ENCODE measurements around the gene HCST.

Gene HCST

DNA sequence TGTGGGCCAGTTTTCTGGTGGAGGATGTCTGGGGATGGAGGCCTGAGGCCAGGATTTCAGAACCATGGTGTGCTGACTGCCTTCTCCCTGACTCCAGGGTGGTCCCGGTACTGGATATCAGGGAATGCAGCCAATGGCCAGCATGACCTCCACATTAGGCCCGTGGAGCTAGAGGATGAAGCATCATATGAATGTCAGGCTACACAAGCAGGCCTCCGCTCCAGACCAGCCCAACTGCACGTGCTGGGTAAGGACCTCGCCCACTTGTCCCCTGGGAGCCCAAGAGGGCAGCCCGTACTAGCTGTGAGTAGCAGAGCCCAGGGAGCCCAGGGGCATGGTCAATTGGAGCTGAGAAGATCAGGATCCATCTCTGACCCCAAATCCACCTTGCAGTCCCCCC is 44.0 kb upstream of the HCST start:
- H3K23ac ChIP-seq (ENCODE audit: low read length in 2 of 2): no peak overlapping the region
- no peak overlapping the region for H3K27ac ChIP-seq (ENCODE audit: low read length, poor library complexity, severe bottlenecking)
- H3K18ac ChIP-seq (ENCODE audit: low read depth in 1 of 2, low read length in 2 of 2): no peak overlapping the region
- H2AK5ac ChIP-seq (ENCODE audit: low read length, severe bottlenecking): no peak overlapping the region
- H3K9ac ChIP-seq (ENCODE audit: low read length): no peak overlapping the region
- no peak overlapping the region for H3K4me2 ChIP-seq (ENCODE audit: low read length, poor library complexity, severe bottlenecking)
- H2BK15ac ChIP-seq (ENCODE audit: low read depth, poor library complexity, severe bottlenecking): no peak overlapping the region
- H3K4ac ChIP-seq (ENCODE audit: low read depth in 1 of 2, low read length in 2 of 2): no peak overlapping the region
- H3K27me3 ChIP-seq (ENCODE audit: control insufficient read depth in 1 of 2, insufficient read depth in 1 of 2, low read length in 2 of 2): peaks cover 87 to 91% of the 10 kb centered on the region in 2 experiments
- H2AFZ ChIP-seq (ENCODE audit: low read depth, low read length): no peak overlapping the region
- no peak overlapping the region for H3K4me3 ChIP-seq (ENCODE audit: insufficient read depth in 1 of 2, low read depth in 1 of 2, low read length in 2 of 2)
- no peak overlapping the region for H2BK12ac ChIP-seq (ENCODE audit: low read length in 2 of 2)
- no peaks in the 10 kb centered on the region for H3K9me3 ChIP-seq (ENCODE audit: control insufficient read depth, low read length)
- no peak overlapping the region for H4K8ac ChIP-seq (ENCODE audit: low read length)
- H3K4me1 ChIP-seq (ENCODE audit: control insufficient read depth, insufficient read depth, low read depth, low read length): peaks cover 20% of the 10 kb centered on the region
- H3K79me1 ChIP-seq (replicated peaks; ENCODE audit: low read length, poor library complexity, severe bottlenecking): no peaks in the 10 kb centered on the region
- H2BK5ac ChIP-seq (ENCODE audit: low read depth, low read length, poor library complexity, severe bottlenecking): no peak overlapping the region
- no peaks in the 10 kb centered on the region for H3K36me3 ChIP-seq (ENCODE audit: control insufficient read depth in 1 of 2, insufficient read depth in 2 of 2, low read depth in 1 of 2, low read length in 2 of 2)
- DNase-seq: no peak
- H2BK120ac ChIP-seq (ENCODE audit: low read depth, low read length): no peak overlapping the region
- peak overlapping the region; percentile 21 for H4K91ac ChIP-seq (ENCODE audit: low read length)
- 74% methylated on average over 6 of the region's 6 CpGs for WGBS
- no peak overlapping the region for H3K14ac ChIP-seq (ENCODE audit: low read length in 2 of 2)

DNA sequence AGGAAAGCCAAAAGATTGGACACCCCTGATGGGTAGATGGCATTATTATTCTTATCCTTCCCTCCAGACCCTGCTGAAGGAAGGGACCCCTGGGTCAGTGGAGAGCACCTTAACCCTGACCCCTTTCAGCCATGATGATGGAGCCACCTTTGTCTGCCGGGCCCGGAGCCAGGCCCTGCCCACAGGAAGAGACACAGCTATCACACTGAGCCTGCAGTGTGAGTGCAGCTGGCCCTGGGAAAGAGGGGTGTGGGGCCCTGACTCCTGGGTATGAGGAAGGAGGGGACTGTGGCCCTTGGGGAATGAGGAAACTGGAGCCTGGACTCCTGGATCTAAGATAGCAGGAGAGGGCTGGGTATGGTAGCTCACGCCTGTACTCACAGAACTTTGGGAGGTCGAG is 42.9 kb upstream of the HCST start:
- Histone ChIP-seq H2AFZ (ENCODE audit: low read depth, low read length) (no peak overlapping the region), H3K23ac (ENCODE audit: low read length in 2 of 2) (no peak overlapping the region), H2BK15ac (ENCODE audit: low read depth, poor library complexity, severe bottlenecking) (no peak overlapping the region), H2BK5ac (ENCODE audit: low read depth, low read length, poor library complexity, severe bottlenecking) (no peak overlapping the region), H3K4me1 (ENCODE audit: control insufficient read depth, insufficient read depth, low read depth, low read length) (peaks cover 20% of the 10 kb centered on the region), H3K79me1 (replicated peaks; ENCODE audit: low read length, poor library complexity, severe bottlenecking) (no peaks in the 10 kb centered on the region), H2BK12ac (ENCODE audit: low read length in 2 of 2) (no peak overlapping the region), H3K18ac (ENCODE audit: low read depth in 1 of 2, low read length in 2 of 2) (no peak overlapping the region), H4K8ac (ENCODE audit: low read length) (no peak overlapping the region), H2BK120ac (ENCODE audit: low read depth, low read length) (no peak overlapping the region), H3K27me3 (ENCODE audit: control insufficient read depth in 1 of 2, insufficient read depth in 1 of 2, low read length in 2 of 2) (peaks cover 86 to 93% of the 10 kb centered on the region in 2 experiments), H3K4me3 (ENCODE audit: insufficient read depth in 1 of 2, low read depth in 1 of 2, low read length in 2 of 2) (no peak overlapping the region), H2AK5ac (ENCODE audit: low read length, severe bottlenecking) (no peak overlapping the region), H4K91ac (ENCODE audit: low read length) (no peak overlapping the region), H3K4ac (ENCODE audit: low read depth in 1 of 2, low read length in 2 of 2) (no peak overlapping the region), H3K14ac (ENCODE audit: low read length in 2 of 2) (no peak overlapping the region), H3K9me3 (ENCODE audit: control insufficient read depth, low read length) (no peaks in the 10 kb centered on the region), H3K36me3 (ENCODE audit: control insufficient read depth in 1 of 2, insufficient read depth in 2 of 2, low read depth in 1 of 2, low read length in 2 of 2) (no peaks in the 10 kb centered on the region), H3K27ac (ENCODE audit: low read length, poor library complexity, severe bottlenecking) (no peak overlapping the region), H3K4me2 (ENCODE audit: low read length, poor library complexity, severe bottlenecking) (no peak overlapping the region), H3K9ac (ENCODE audit: low read length) (no peak overlapping the region)
- 75% methylated on average over 4 of the region's 4 CpGs for WGBS
- no peak for DNase-seq

DNA sequence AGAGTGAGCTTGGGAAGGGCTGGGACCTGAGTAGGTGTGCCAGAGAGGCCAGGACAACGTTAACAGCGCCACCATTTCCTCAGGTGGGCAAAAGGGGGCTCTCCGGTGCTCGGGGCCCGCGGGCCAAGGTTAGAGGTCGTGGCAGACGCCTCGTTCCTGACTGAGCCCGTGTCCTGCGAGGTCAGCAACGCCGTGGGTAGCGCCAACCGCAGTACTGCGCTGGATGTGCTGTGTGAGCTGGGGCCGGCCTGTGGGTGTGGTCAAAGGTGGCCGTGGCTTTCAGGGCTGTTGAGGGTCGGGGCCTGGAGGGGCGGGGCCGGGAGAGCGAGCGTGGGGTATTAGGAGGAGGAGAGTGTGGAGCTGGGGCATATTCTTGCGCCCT is 41.9 kb upstream of the HCST start:
- Histone ChIP-seq H3K4ac (ENCODE audit: low read depth in 1 of 2, low read length in 2 of 2) (no peak overlapping the region), H3K18ac (ENCODE audit: low read depth in 1 of 2, low read length in 2 of 2) (no peak overlapping the region), H2BK12ac (ENCODE audit: low read length in 2 of 2) (no peak overlapping the region), H3K4me3 (ENCODE audit: insufficient read depth in 1 of 2, low read depth in 1 of 2, low read length in 2 of 2) (no peak overlapping the region), H3K9me3 (ENCODE audit: control insufficient read depth, low read length) (no peaks in the 10 kb centered on the region), H3K27ac (ENCODE audit: low read length, poor library complexity, severe bottlenecking) (no peak overlapping the region), H3K4me2 (ENCODE audit: low read length, poor library complexity, severe bottlenecking) (no peak overlapping the region), H4K91ac (ENCODE audit: low read length) (peak overlapping the region; percentile 27), H3K36me3 (ENCODE audit: control insufficient read depth in 1 of 2, insufficient read depth in 2 of 2, low read depth in 1 of 2, low read length in 2 of 2) (no peaks in the 10 kb centered on the region), H3K23ac (ENCODE audit: low read length in 2 of 2) (no peak overlapping the region), H2BK120ac (ENCODE audit: low read depth, low read length) (no peak overlapping the region), H3K27me3 (ENCODE audit: control insufficient read depth in 1 of 2, insufficient read depth in 1 of 2, low read length in 2 of 2) (peaks cover 83 to 88% of the 10 kb centered on the region in 2 experiments), H3K4me1 (ENCODE audit: control insufficient read depth, insufficient read depth, low read depth, low read length) (peaks cover 20% of the 10 kb centered on the region), H2BK15ac (ENCODE audit: low read depth, poor library complexity, severe bottlenecking) (no peak overlapping the region), H2AK5ac (ENCODE audit: low read length, severe bottlenecking) (no peak overlapping the region), H3K14ac (ENCODE audit: low read length in 2 of 2) (peak overlapping the region in 1 of 2 experiments; percentile 22), H2AFZ (ENCODE audit: low read depth, low read length) (no peak overlapping the region), H3K9ac (ENCODE audit: low read length) (no peak overlapping the region), H4K8ac (ENCODE audit: low read length) (no peak overlapping the region), H3K79me1 (replicated peaks; ENCODE audit: low read length, poor library complexity, severe bottlenecking) (no peaks in the 10 kb centered on the region), H2BK5ac (ENCODE audit: low read depth, low read length, poor library complexity, severe bottlenecking) (no peak overlapping the region)
- DNase-seq: no peak
- WGBS: 16% methylated on average over 24 of the region's 24 CpGs

DNA sequence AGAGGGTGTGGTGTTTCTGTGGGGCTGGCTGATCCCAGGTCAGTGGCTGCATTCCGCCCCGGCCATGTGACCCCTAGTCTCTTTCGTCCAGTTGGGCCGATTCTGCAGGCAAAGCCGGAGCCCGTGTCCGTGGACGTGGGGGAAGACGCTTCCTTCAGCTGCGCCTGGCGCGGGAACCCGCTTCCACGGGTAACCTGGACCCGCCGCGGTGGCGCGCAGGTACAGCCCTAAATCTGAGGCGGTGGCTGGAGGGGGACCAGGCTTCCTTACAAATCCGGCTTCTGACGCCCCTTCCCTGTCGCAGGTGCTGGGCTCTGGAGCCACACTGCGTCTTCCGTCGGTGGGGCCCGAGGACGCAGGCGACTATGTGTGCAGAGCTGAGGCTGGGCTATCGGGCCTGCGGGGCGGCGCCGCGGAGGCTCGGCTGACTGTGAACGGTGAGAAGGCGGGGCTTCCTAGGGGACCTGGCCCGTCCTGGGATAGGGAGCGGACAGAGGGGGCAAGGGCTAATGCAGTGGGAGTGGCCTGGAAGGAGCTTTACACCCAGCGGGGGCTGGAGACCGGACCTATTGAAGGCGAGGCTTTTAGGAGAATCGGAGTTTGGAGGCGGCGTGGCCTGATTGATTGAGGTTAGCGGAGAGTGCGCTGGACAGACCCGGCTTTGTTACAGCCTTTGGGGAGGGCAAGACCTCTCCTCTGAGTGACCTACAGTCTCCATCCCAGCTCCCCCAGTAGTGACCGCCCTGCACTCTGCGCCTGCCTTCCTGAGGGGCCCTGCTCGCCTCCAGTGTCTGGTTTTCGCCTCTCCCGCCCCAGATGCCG is 41.3 kb upstream of the HCST start:
- no peak overlapping the region for H3K27ac ChIP-seq (ENCODE audit: low read length, poor library complexity, severe bottlenecking)
- peaks cover 18% of the 10 kb centered on the region for H3K4me1 ChIP-seq (ENCODE audit: control insufficient read depth, insufficient read depth, low read depth, low read length)
- no peak overlapping the region for H4K8ac ChIP-seq (ENCODE audit: low read length)
- H4K91ac ChIP-seq (ENCODE audit: low read length): no peak overlapping the region
- no peak overlapping the region for H2BK120ac ChIP-seq (ENCODE audit: low read depth, low read length)
- H3K14ac ChIP-seq (ENCODE audit: low read length in 2 of 2): no peak overlapping the region
- H3K9me3 ChIP-seq (ENCODE audit: control insufficient read depth, low read length): no peaks in the 10 kb centered on the region
- H2BK15ac ChIP-seq (ENCODE audit: low read depth, poor library complexity, severe bottlenecking): no peak overlapping the region
- peaks cover 82 to 88% of the 10 kb centered on the region in 2 experiments for H3K27me3 ChIP-seq (ENCODE audit: control insufficient read depth in 1 of 2, insufficient read depth in 1 of 2, low read length in 2 of 2)
- H2BK12ac ChIP-seq (ENCODE audit: low read length in 2 of 2): no peak overlapping the region
- no peak overlapping the region for H3K4me3 ChIP-seq (ENCODE audit: insufficient read depth in 1 of 2, low read depth in 1 of 2, low read length in 2 of 2)
- H3K23ac ChIP-seq (ENCODE audit: low read length in 2 of 2): no peak overlapping the region
- DNase-seq: peak; percentile 14
- H3K9ac ChIP-seq (ENCODE audit: low read length): no peak overlapping the region
- no peaks in the 10 kb centered on the region for H3K36me3 ChIP-seq (ENCODE audit: control insufficient read depth in 1 of 2, insufficient read depth in 2 of 2, low read depth in 1 of 2, low read length in 2 of 2)
- no peak overlapping the region for H3K18ac ChIP-seq (ENCODE audit: low read depth in 1 of 2, low read length in 2 of 2)
- peak overlapping the region; percentile 43 for H2AFZ ChIP-seq (ENCODE audit: low read depth, low read length)
- WGBS: 5% methylated on average over 50 of the region's 55 CpGs
- H3K4ac ChIP-seq (ENCODE audit: low read depth in 1 of 2, low read length in 2 of 2): no peak overlapping the region
- peak overlapping the region; percentile 48 for H3K4me2 ChIP-seq (ENCODE audit: low read length, poor library complexity, severe bottlenecking)
- H2AK5ac ChIP-seq (ENCODE audit: low read length, severe bottlenecking): no peak overlapping the region
- no peak overlapping the region for H2BK5ac ChIP-seq (ENCODE audit: low read depth, low read length, poor library complexity, severe bottlenecking)
- H3K79me1 ChIP-seq (replicated peaks; ENCODE audit: low read length, poor library complexity, severe bottlenecking): no peaks in the 10 kb centered on the region
